ENCODE results near the gene TBC1D20.

Gene TBC1D20

GRCh38 chr20:472889-473292 is 10.6 kb upstream of the TBC1D20 start:
- no peak overlapping the region for H3K4me3 ChIP-seq (ENCODE audit: low read length)

GRCh38 chr20:472137-472846 is 10.0 kb upstream of the TBC1D20 start:
- Histone ChIP-seq H3K27me3 (ENCODE audit: low read depth, low read length) (no peaks in the 10 kb centered on the region), H2AFZ (ENCODE audit: low read depth, low read length) (no peak overlapping the region), H3K9ac (ENCODE audit: low read length) (no peak overlapping the region), H3K27ac (ENCODE audit: low read length) (no peak overlapping the region), H3K79me2 (ENCODE audit: low read length) (no peaks in the 10 kb centered on the region), H3K36me3 (replicated peaks; ENCODE audit: low read depth, low read length) (peaks cover 34% of the 10 kb centered on the region), H3K4me3 (ENCODE audit: low read length) (no peak overlapping the region), H3K4me2 (ENCODE audit: low read length) (no peak overlapping the region), H4K20me1 (ENCODE audit: insufficient read depth, low read length) (no peaks in the 10 kb centered on the region), H3K9me3 (ENCODE audit: insufficient read depth, low read length) (peaks cover 14% of the 10 kb centered on the region), H3K4me1 (ENCODE audit: low read length) (no peaks in the 10 kb centered on the region)
- TF ChIP-seq EZH2phosphoT487 (IDR thresholded peaks at IDR 0.05; ENCODE audit: low read depth) = no peak
- TF ChIP-seq CTCF (IDR thresholded peaks at IDR 0.05; ENCODE audit: low read depth, low read length) = no peak

More at GRCh38 chr20:472889-473292, 10.6 kb upstream of the TBC1D20 start:
- H3K79me2 ChIP-seq (ENCODE audit: low read length) = no peaks in the 10 kb centered on the region
- H3K27ac ChIP-seq (ENCODE audit: low read length) = no peak overlapping the region
- no peaks in the 10 kb centered on the region for H3K4me1 ChIP-seq (ENCODE audit: low read length)
- peaks cover 9% of the 10 kb centered on the region for H3K9me3 ChIP-seq (ENCODE audit: insufficient read depth, low read length)
- H3K36me3 ChIP-seq (replicated peaks; ENCODE audit: low read depth, low read length) = peaks cover 40% of the 10 kb centered on the region
- no peaks in the 10 kb centered on the region for H4K20me1 ChIP-seq (ENCODE audit: insufficient read depth, low read length)
- no peak for TF ChIP-seq EZH2phosphoT487 (IDR thresholded peaks at IDR 0.05; ENCODE audit: low read depth)
- no peak for TF ChIP-seq CTCF (IDR thresholded peaks at IDR 0.05; ENCODE audit: low read depth, low read length)
- no peak overlapping the region for H3K4me2 ChIP-seq (ENCODE audit: low read length)
- H3K9ac ChIP-seq (ENCODE audit: low read length) = no peak overlapping the region
- H2AFZ ChIP-seq (ENCODE audit: low read depth, low read length) = no peak overlapping the region
- no peaks in the 10 kb centered on the region for H3K27me3 ChIP-seq (ENCODE audit: low read depth, low read length)

- Histone ChIP-seq H3K4me2 (ENCODE audit: low read length) (no peak overlapping the region), H3K9me3 (ENCODE audit: insufficient read depth, low read length) (peaks cover 16% of the 10 kb centered on the region), H3K79me2 (ENCODE audit: low read length) (no peaks in the 10 kb centered on the region), H3K4me1 (ENCODE audit: low read length) (no peaks in the 10 kb centered on the region), H3K4me3 (ENCODE audit: low read length) (no peak overlapping the region), H3K27me3 (ENCODE audit: low read depth, low read length) (no peaks in the 10 kb centered on the region), H3K36me3 (replicated peaks; ENCODE audit: low read depth, low read length) (peaks cover 25% of the 10 kb centered on the region), H3K9ac (ENCODE audit: low read length) (no peak overlapping the region), H4K20me1 (ENCODE audit: insufficient read depth, low read length) (no peaks in the 10 kb centered on the region), H3K27ac (ENCODE audit: low read length) (no peak overlapping the region), H2AFZ (ENCODE audit: low read depth, low read length) (no peak overlapping the region)
- TF ChIP-seq EZH2phosphoT487 (IDR thresholded peaks at IDR 0.05; ENCODE audit: low read depth) = no peak
- TF ChIP-seq CTCF (IDR thresholded peaks at IDR 0.05; ENCODE audit: low read depth, low read length) = no peak
These were observed 7.6 kb upstream of the TBC1D20 start for GRCh38 chr20:469746-470490.

GRCh38 chr20:467755-468154 is 5.4 kb upstream of the TBC1D20 start:
- TF ChIP-seq EZH2phosphoT487 (IDR thresholded peaks at IDR 0.05; ENCODE audit: low read depth) = no peak
- no peak for TF ChIP-seq CTCF (IDR thresholded peaks at IDR 0.05; ENCODE audit: low read depth, low read length)
- Histone ChIP-seq H3K27me3 (ENCODE audit: low read depth, low read length) (no peaks in the 10 kb centered on the region), H3K4me2 (ENCODE audit: low read length) (no peak overlapping the region), H3K79me2 (ENCODE audit: low read length) (no peaks in the 10 kb centered on the region), H3K4me1 (ENCODE audit: low read length) (peaks cover 6% of the 10 kb centered on the region), H2AFZ (ENCODE audit: low read depth, low read length) (no peak overlapping the region), H4K20me1 (ENCODE audit: insufficient read depth, low read length) (no peaks in the 10 kb centered on the region), H3K9me3 (ENCODE audit: insufficient read depth, low read length) (peaks cover 16% of the 10 kb centered on the region), H3K4me3 (ENCODE audit: low read length) (no peak overlapping the region), H3K36me3 (replicated peaks; ENCODE audit: low read depth, low read length) (peaks cover 9% of the 10 kb centered on the region), H3K27ac (ENCODE audit: low read length) (no peak overlapping the region), H3K9ac (ENCODE audit: low read length) (no peak overlapping the region)
